Effector memory CD8-positive, alpha-beta T cell (primary cell): Measurements from ENCODE around the gene BLOC1S1.
A peak's percentile ranks its signal among the peaks of the same experiment; 100 is the strongest.

Source experiments
- ATAC-seq: fragments of 150-1000 bp; cut with Tn5 transposase; replicated peaks from 2 replicates; pipeline ENCODE4 v1.10.0; 2021; ENCODE audit warnings: mild to moderate bottlenecking, moderate library complexity
- DNase-seq, 3 experiments: peaks; one replicate each; pipeline ENCODE4 v3.0.0; 2021
- H3K27ac Mint-ChIP-seq, 2 donors: one replicate each; pipeline ENCODE4 v1.8.0; 2022; ENCODE audit warnings: mild to moderate bottlenecking in 2 of 2, mixed read lengths in 2 of 2, moderate library complexity in 2 of 2
- H3K27me3 Mint-ChIP-seq, 2 donors: one replicate each; pipeline ENCODE4 v1.8.0; 2022; ENCODE audit warnings: mixed read lengths in 2 of 2
- H3K36me3 Mint-ChIP-seq: one replicate; pipeline ENCODE4 v1.8.0; 2022; ENCODE audit warnings: mild to moderate bottlenecking, moderate library complexity, mixed read lengths; ENCODE audit not compliant: insufficient read depth
- H3K4me1 Mint-ChIP-seq, 2 donors: one replicate each; pipeline ENCODE4 v1.8.0; 2022; ENCODE audit warnings: low read depth in 2 of 2, mixed read lengths in 2 of 2
- H3K4me3 Mint-ChIP-seq, 2 donors: one replicate each; pipeline ENCODE4 v1.8.0; 2022; ENCODE audit warnings: mild to moderate bottlenecking in 2 of 2, mixed read lengths in 2 of 2, moderate library complexity in 2 of 2
- H3K9me3 Mint-ChIP-seq, 2 donors: one replicate each; pipeline ENCODE4 v1.8.0; 2022; ENCODE audit warnings: mixed read lengths in 2 of 2

Gene BLOC1S1

DNA sequence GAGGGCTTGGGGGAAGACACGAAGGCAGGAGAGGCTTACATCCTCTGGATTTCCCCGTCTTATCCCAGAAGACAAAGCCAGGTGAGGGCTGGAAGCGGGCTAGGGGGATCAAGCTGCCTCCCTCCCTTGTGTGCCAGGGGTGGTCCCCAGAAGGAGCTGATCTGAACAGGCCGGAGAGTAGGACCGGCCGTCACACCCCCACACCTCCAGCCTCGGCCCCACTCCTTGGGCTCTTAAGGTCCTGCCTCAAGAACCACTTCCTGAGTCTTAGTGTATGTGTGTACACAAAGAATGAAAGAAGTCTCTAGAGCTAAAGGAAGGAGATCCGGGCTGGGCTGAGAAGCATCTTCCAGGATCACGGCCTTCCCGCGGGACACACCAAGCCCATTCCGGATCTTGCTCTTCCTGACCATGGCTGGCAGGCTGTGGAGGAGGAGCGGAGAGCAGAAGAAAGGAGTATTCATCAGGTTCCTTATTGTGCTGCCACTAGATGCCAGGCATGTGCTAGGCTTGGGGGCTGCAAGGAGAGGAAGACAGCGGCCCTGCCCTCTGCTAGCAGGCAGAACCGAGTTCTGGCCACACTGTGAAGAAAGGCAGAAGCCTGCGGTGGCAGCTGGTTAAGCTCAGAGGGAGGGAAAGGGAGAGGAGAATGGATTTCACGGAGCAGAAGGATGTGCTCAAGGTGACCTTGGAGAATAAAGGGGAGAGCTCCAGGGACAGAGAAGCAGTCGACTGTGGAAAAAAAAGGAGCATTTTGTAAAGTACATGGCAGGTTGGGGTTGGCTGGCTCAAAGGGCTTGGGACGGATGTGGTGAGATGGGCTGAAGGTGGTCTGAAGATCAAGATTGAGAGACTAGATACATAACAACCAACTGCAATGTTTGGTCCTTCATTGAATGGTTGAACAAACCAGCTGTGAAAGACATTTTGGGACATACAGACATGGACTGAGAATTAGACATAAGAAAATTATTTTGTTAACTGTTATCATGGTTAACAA is 14.3 kb downstream of the BLOC1S1 start:
- Mint-ChIP-seq H3K36me3 (peaks cover 24% of the 10 kb centered on the region), H3K27ac (peak overlapping the region; percentile 82 to 92), H3K27me3 (no peaks in the 10 kb centered on the region), H3K9me3 (no peaks in the 10 kb centered on the region), H3K4me3 (peak overlapping the region; percentile 88 to 90), H3K4me1 (peaks cover 35 to 40% of the 10 kb centered on the region in 2 donors)
- DNase-seq (peak in 1 of 3 experiments; percentile 28), ATAC-seq (peak; percentile 56)

GRCh38 chr12:55732288-55732687 is 16.4 kb downstream of the BLOC1S1 start:
- no peaks in the 10 kb centered on the region for H3K27me3 Mint-ChIP-seq
- H3K4me1 Mint-ChIP-seq, result peaks cover 29 to 37% of the 10 kb centered on the region in 2 donors
- no peaks in the 10 kb centered on the region for H3K9me3 Mint-ChIP-seq
- H3K36me3 Mint-ChIP-seq, result peaks cover 9% of the 10 kb centered on the region
- H3K27ac Mint-ChIP-seq, result peak overlapping the region; percentile 6 to 72
- DNase-seq (no peak), ATAC-seq (no peak)
- H3K4me3 Mint-ChIP-seq, result no peak overlapping the region

DNA sequence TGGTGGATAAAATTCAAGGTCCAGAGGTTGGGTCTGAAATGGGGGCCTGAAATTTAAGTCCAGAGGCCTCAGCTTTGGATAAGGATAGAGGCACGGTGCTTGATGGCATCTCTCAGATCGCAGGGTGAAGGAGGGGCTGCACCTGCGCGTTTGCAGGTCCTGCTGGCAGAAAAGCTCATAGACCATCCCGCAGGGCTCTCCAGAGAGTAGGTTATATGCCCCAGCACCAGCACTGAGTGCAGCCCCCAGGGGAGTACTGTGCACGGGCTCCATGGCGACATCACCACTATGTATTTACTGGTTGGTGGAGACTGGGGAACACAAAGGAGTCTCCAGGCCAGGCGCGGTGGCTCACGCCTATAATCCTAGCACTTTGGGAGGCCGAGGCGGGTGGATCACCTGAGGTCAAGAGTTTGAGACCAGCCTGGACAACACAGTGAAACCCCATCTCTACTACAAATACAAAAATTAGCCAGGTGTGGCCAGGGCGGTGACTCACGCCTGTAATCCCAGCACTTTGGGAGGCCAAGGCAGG is 17.2 kb downstream of the BLOC1S1 start:
- Mint-ChIP-seq H3K9me3 (no peaks in the 10 kb centered on the region), H3K4me3 (no peak overlapping the region), H3K27ac (peak overlapping the region in 1 of 2 donors; percentile 72), H3K4me1 (peaks cover 30 to 37% of the 10 kb centered on the region in 2 donors), H3K27me3 (no peaks in the 10 kb centered on the region), H3K36me3 (peaks cover 10% of the 10 kb centered on the region)
- ATAC-seq, result no peak
- DNase-seq, result no peak

- Mint-ChIP-seq H3K27ac (no peak overlapping the region), H3K36me3 (peaks cover 14% of the 10 kb centered on the region), H3K4me1 (peaks cover 34 to 43% of the 10 kb centered on the region in 2 donors), H3K9me3 (no peaks in the 10 kb centered on the region), H3K4me3 (no peak overlapping the region), H3K27me3 (no peaks in the 10 kb centered on the region)
- no peak for DNase-seq
- ATAC-seq, result no peak
Measured at GRCh38 chr12:55733858-55734257, 18.0 kb downstream of the BLOC1S1 start.

DNA sequence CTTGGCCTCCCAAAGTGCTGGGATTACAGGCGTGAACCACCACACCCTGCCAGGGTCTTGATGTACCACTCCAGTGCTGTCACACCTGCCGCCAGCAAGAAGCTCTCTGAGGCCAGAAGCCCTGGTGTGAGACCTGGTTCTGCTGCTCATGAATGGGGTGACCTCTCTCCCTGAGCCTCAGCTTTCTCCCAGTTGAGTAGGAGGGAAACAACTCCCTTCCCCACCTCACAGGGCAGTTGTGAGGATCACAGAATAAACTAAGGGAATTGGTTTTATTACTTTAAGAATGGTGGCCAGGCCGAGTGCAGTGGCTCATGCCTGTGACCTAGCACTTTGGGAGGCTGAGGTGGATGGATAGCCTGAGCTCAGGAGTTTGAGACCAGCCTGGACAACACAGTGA is 18.7 kb downstream of the BLOC1S1 start:
- H3K4me3 Mint-ChIP-seq, result no peak overlapping the region
- ATAC-seq, result no peak

DNA sequence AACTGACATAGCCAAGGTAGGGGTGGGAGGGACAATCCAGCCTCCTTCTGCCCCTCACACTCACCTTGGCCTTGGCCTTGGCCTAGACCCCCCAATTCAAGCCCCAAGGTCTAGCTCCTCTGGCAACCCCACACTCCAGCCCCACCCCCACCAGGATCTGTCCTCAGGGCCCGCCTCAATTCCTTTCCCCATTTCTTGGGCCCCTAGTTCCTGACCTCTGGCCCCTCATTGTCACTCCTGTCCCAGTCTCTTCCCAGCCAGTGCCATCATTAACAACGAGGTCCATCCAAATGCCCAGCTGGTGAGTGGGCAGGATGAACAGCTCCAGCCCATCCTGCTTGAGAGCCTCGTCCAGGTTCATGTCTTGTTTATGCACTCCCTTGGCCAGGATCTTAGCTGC is 20.2 kb downstream of the BLOC1S1 start:
- H3K27ac Mint-ChIP-seq, result no peak overlapping the region
- no peaks in the 10 kb centered on the region for H3K27me3 Mint-ChIP-seq
- ATAC-seq (no peak), DNase-seq (no peak)
- peaks cover 17 to 27% of the 10 kb centered on the region in 2 donors for H3K4me1 Mint-ChIP-seq
- no peak overlapping the region for H3K4me3 Mint-ChIP-seq
- H3K9me3 Mint-ChIP-seq, result no peaks in the 10 kb centered on the region
- peaks cover 5% of the 10 kb centered on the region for H3K36me3 Mint-ChIP-seq

More for the DNA sequence above, 18.7 kb downstream of the BLOC1S1 start:
- no peak for DNase-seq
- Mint-ChIP-seq H3K4me1 (peaks cover 32 to 41% of the 10 kb centered on the region in 2 donors), H3K27ac (peak overlapping the region in 1 of 2 donors; percentile 41), H3K36me3 (peaks cover 8% of the 10 kb centered on the region), H3K9me3 (no peaks in the 10 kb centered on the region), H3K27me3 (no peaks in the 10 kb centered on the region)

DNA sequence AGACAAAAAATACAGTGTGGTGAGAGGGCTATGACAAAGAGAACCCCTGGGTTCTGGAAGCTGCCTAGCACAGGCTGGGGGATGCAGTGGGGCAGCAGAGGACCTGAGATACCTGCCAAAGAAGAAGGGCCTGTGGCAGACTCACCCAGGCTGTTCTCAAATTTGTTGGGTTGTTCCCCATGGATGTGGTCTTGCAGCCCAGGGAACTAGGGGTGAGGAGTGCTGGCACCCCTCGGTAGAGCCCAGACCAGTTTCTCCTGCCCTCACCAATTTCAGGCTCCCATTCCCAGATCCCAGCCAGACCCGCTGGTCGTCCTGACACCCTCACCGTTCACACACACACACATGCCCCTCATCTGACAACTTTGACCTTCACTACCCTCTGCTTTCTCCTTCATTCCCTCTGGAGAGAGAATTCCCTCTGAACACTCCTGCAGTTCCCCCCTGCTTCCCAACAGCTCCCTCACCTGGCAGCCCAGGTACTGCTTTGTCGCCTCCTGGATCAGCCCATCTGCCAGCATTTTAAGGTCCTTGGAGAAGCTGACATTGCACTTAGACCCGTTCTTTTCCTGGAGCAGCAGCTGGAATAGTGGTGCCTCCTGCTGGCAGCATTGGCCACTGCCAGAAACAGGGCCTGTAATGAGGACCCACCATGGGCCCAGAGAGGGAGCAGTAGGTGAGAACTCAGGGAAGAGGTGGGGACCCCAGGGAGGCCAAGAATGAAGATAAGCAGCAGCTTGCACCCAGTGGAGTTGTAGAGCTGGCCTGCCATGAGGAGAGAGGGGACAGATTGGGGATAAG is 21.1 kb downstream of the BLOC1S1 start:
- peak overlapping the region; percentile 44 to 82 for H3K27ac Mint-ChIP-seq
- peak; percentile 38 for ATAC-seq
- peak overlapping the region; percentile 54 to 78 for H3K4me3 Mint-ChIP-seq
- peak; percentile 27 to 50 (median 33) for DNase-seq
- H3K36me3 Mint-ChIP-seq, result peaks cover 5% of the 10 kb centered on the region
- peaks cover 17 to 29% of the 10 kb centered on the region in 2 donors for H3K4me1 Mint-ChIP-seq
- no peaks in the 10 kb centered on the region for H3K27me3 Mint-ChIP-seq
- H3K9me3 Mint-ChIP-seq, result no peaks in the 10 kb centered on the region

- peak overlapping the region; percentile 44 to 82 for H3K27ac Mint-ChIP-seq
Measured at GRCh38 chr12:55737581-55738122, 21.8 kb downstream of the BLOC1S1 start.

DNA sequence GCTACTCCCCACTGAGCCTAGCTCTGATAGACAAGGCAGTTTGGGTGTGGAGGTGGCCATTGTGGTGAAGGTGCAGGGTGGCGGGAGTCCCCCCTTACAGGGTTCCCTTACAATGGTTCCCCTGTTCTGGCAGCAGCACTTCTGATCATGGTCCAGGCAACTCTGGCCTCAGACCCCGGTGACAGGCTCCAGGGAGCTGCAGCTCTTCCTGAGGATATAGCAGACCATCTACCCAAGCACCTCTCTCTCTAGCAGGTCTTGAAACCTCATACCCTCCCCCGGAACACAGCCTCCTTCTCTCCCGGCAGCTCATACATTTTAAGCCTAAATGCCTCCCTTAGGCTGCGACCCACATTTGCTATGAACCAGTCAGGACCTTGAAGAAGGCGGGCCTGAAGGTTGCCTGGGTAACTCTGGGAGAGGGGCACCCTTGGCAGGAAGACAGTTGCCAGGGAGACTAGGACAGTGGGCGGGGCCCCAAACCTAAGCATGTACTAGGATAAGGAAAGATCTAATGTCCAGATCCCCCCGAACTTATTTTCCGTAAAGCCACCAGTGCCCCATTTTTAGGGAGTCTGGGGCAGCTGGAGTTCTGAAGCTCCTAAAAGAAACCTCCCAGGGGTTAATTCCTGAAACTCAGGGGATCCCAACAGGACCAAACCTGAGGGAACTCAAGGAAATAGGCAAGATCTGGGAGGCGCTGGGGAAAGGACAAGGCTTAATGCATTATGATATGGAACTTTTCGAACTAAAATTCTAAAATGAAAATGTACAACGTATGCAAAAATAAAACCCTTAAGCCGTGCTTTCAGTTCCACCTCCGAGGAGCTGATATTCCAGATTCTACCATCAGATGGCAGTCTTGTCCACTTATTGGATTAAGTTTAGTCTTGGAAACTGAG is 22.5 kb downstream of the BLOC1S1 start:
- Mint-ChIP-seq H3K27ac (peak overlapping the region; percentile 44 to 82), H3K27me3 (no peaks in the 10 kb centered on the region), H3K4me1 (peaks cover 17 to 34% of the 10 kb centered on the region in 2 donors), H3K36me3 (peaks cover 8% of the 10 kb centered on the region), H3K4me3 (peak overlapping the region; percentile 78 to 84), H3K9me3 (no peaks in the 10 kb centered on the region)
- DNase-seq, result peak; percentile 89 to 92 (median 90)
- ATAC-seq, result peak; percentile 66

More at GRCh38 chr12:55737581-55738122, 21.8 kb downstream of the BLOC1S1 start:
- ATAC-seq, result no peak
- no peaks in the 10 kb centered on the region for H3K9me3 Mint-ChIP-seq
- peaks cover 8% of the 10 kb centered on the region for H3K36me3 Mint-ChIP-seq
- H3K4me1 Mint-ChIP-seq, result peaks cover 17 to 32% of the 10 kb centered on the region in 2 donors
- peak overlapping the region; percentile 78 to 84 for H3K4me3 Mint-ChIP-seq
- no peaks in the 10 kb centered on the region for H3K27me3 Mint-ChIP-seq
- DNase-seq, result no peak

GRCh38 chr12:55739025-55739378 is 23.2 kb downstream of the BLOC1S1 start:
- no peaks in the 10 kb centered on the region for H3K9me3 Mint-ChIP-seq
- no peaks in the 10 kb centered on the region for H3K27me3 Mint-ChIP-seq
- peaks cover 8% of the 10 kb centered on the region for H3K36me3 Mint-ChIP-seq
- DNase-seq, result no peak
- ATAC-seq, result no peak
- peaks cover 18 to 39% of the 10 kb centered on the region in 2 donors for H3K4me1 Mint-ChIP-seq
- H3K27ac Mint-ChIP-seq, result no peak overlapping the region
- peak overlapping the region; percentile 78 to 84 for H3K4me3 Mint-ChIP-seq

DNA sequence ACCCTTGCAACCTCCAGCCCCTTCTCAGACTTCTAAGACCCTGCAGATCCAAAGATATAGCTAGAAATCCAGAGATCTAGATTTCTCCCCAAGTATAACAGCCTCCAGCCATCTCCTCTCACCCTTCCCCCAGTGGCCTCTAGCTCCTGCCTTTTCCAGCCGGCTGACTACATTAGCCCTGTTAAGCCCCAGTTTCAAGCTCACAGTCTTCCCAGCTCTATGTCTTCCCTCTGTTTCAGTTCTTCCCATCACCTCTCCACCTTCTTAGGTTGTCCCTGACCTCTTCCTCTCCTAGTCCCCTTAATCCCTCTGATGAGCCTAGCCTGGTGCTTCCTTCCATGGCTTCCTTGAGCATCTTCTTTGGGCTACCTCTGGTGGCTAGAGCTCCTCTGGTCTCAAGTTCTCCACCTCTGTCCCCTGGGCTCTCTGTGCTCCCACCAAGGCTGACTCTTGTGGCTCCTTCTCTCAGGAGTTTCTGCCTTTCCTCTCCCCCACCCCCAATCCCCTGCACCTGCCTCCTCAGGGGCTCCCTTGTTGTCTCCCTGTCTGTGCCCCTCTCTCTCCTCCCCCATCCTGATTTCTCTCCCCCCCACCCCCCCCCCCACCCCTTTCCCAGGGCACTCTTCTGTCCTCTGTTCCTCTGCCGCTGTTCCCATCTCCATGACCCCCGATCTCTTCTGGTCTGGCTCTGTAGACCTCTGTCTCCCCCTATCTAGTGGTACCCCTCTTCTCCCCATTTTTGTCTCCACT is 26.3 kb downstream of the BLOC1S1 start:
- Mint-ChIP-seq H3K4me3 (peak overlapping the region; percentile 70 to 88), H3K36me3 (peaks cover 12% of the 10 kb centered on the region), H3K9me3 (no peaks in the 10 kb centered on the region), H3K27ac (peak overlapping the region; percentile 52 to 94), H3K27me3 (no peaks in the 10 kb centered on the region), H3K4me1 (peaks cover 32 to 50% of the 10 kb centered on the region in 2 donors)
- no peak for ATAC-seq
- DNase-seq, result no peak
